ENCODE measurements around the gene LRRC3C. TPM values are rescaled to one million over a fixed set of nuclear protein-coding genes. Genes with fewer than 3 reads are reported as not detected.
A peak's percentile ranks its signal among the peaks of the same experiment; 100 is the strongest.

The LRRC3C gene
- total and polyA plus RNA-seq, 2 donors (not counting 1 experiment from before 2014, with no cell fraction given), result 0.12 TPM; not detected in 1

DNA sequence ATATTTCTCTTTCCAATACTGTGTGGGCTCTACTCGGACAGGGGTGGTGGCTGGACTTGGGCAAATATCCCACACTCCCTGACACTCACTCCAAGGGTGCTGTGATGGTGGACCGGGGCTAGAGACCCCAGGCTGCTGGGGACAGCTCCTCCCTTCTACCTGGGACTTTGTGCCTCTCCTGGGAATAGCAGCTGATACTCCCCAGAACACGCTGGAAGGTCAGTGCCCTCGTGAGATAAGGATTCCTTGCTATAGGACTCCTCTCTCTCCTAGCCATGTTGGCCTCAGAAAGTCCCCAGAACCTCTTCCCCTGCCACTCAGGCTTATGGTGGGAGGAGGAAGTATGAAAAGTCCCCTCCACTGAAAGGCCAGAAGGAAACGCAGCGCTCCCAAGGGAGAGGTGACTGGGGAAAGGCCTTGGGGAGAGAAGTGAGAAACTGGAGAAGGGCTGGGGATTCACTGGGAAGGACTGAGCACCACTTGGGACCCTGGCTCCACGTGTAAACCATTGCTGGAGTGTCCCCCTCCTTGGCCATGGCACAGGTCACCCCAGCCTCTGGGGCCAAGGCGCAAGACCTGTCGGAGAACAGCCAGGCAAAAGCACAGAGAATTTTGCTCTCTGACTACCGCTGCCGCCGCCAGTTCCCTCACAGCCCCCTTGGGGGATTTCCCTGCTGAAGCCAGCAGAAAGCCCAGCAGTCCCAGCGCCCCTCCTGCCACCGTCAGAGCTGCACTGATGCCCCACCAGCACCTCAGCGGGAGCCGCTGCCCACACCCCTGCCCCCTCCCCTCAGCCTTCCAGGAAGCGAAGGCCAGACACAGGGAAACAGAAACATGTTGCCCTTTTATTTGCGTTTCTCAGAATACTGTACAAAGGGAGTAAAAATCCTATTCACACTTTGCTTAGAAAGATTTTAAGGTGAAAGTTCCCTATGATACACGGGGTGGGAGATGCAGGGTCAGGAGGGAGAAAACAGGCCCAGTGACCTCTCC is 7.0 kb upstream of the LRRC3C start:
- TF ChIP-seq EZH2 (IDR thresholded peaks at IDR 0.05; ENCODE audit: borderline replicate concordance, insufficient read depth, low read depth, low read length, poor library complexity, severe bottlenecking), result no peak
- TF ChIP-seq, protein P1, sequence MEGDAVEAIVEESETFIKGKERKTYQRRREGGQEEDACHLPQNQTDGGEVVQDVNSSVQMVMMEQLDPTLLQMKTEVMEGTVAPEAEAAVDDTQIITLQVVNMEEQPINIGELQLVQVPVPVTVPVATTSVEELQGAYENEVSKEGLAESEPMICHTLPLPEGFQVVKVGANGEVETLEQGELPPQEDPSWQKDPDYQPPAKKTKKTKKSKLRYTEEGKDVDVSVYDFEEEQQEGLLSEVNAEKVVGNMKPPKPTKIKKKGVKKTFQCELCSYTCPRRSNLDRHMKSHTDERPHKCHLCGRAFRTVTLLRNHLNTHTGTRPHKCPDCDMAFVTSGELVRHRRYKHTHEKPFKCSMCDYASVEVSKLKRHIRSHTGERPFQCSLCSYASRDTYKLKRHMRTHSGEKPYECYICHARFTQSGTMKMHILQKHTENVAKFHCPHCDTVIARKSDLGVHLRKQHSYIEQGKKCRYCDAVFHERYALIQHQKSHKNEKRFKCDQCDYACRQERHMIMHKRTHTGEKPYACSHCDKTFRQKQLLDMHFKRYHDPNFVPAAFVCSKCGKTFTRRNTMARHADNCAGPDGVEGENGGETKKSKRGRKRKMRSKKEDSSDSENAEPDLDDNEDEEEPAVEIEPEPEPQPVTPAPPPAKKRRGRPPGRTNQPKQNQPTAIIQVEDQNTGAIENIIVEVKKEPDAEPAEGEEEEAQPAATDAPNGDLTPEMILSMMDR (IDR thresholded peaks at IDR 0.05), result no peak
- ChIA-PET POLR2A (no interaction called here), CTCF (interaction anchor here (1.5 kb wide), 1 partner anchor 48 kb away, joined by 3 read pairs; no protein-coding TSS in a partner anchor)
- H3K27me3 ChIP-seq (replicated peaks in 1 of 4; ENCODE audit: control extremely low read depth in 1 of 4, control insufficient read depth in 3 of 4, insufficient read depth in 4 of 4, low read length in 3 of 4), result no peaks in the 10 kb centered on the region
- peak overlapping the region; percentile 29 for H3K4me2 ChIP-seq (replicated peaks; ENCODE audit: low read depth, low read length, poor library complexity, severe bottlenecking)
- no peaks in the 10 kb centered on the region for H3K9me3 ChIP-seq (ENCODE audit: control extremely low read depth in 1 of 3, control insufficient read depth in 2 of 3, insufficient read depth in 1 of 3, low read length in 2 of 3)
- DNase-seq (peak; percentile 42), ATAC-seq (ENCODE audit: low read depth) (peak; percentile 52)
- H3K9ac ChIP-seq (ENCODE audit: low read length), result no peak overlapping the region
- peak overlapping the region; percentile 10 for H2AFZ ChIP-seq (ENCODE audit: insufficient read depth, low read depth, low read length, poor library complexity, severe bottlenecking)
- peak overlapping the region; percentile 80 for H3K27ac Mint-ChIP-seq
- no peak overlapping the region for H3K4me3 ChIP-seq (ENCODE audit: control extremely low read depth in 1 of 5, extremely low read depth in 1 of 5, insufficient read depth in 1 of 5, low read depth in 2 of 5, low read length in 4 of 5)
- H3K27ac ChIP-seq (ENCODE audit: low read length in 2 of 2), result peak overlapping the region; percentile 47 to 60
- H4K20me1 ChIP-seq (ENCODE audit: control insufficient read depth, insufficient read depth, low read length, poor library complexity, severe bottlenecking), result peaks cover 32% of the 10 kb centered on the region
- H3K4me1 Mint-ChIP-seq, result peaks cover 45% of the 10 kb centered on the region
- peaks cover 24 to 33% of the 10 kb centered on the region in 2 donors for H3K4me1 ChIP-seq (ENCODE audit: control insufficient read depth in 2 of 2, insufficient read depth in 2 of 2, low read length in 2 of 2)
- H3K4me3 Mint-ChIP-seq, result peak overlapping the region; percentile 61
- peaks cover 2 to 47% of the 10 kb centered on the region in 2 experiments for H3K36me3 ChIP-seq (replicated peaks in 1 of 2; ENCODE audit: control extremely low read depth in 1 of 2, control insufficient read depth in 1 of 2, extremely low read depth in 1 of 2, insufficient read depth in 2 of 2, low read length in 1 of 2)
- no peaks in the 10 kb centered on the region for H3K9me3 Mint-ChIP-seq (ENCODE audit: insufficient read depth)
- no peaks in the 10 kb centered on the region for H3K27me3 Mint-ChIP-seq
- peaks cover 29% of the 10 kb centered on the region for H3K79me2 ChIP-seq (ENCODE audit: control insufficient read depth, insufficient read depth, low read length)
- 50% methylated on average over 11 of the region's 19 CpGs for WGBS (ENCODE audit: insufficient coverage)
- intact Hi-C loops (cut with micrococcal nuclease), result loop anchor here (10.0 kb wide), 1 partner anchor 166 kb away; no protein-coding TSS in a partner anchor

Measured in B cell (primary cell).